Ascending aorta (tissue), 2 donors: ENCODE results near the gene KIF26B. TPM values are rescaled to one million over a fixed set of nuclear protein-coding genes. Genes with fewer than 3 reads are reported as not detected.

Experiments
- DNase-seq, 2 donors: peaks; one replicate each; pipeline ENCODE4 v3.0.0-alpha.2; 2019; ENCODE audit warnings: low spot score in 2 of 2
- H3K27ac ChIP-seq, 2 donors: fragments of 200-600 bp; sonication (generic); one replicate each; pipeline ENCODE4 v1.5.1; 2016 to 2017; ENCODE audit warnings: mild to moderate bottlenecking in 1 of 2
- H3K27me3 ChIP-seq: fragments of 200-600 bp; sonication (generic); one replicate; pipeline ENCODE4 v1.5.1; 2017
- H3K36me3 ChIP-seq, 2 donors: fragments of 200-600 bp; sonication (generic); one replicate each; pipeline ENCODE4 v1.5.1; 2016
- H3K4me1 ChIP-seq, 2 donors: fragments of 200-600 bp; sonication (generic); one replicate each; pipeline ENCODE4 v1.5.1; 2016 to 2017; ENCODE audit warnings: mild to moderate bottlenecking in 1 of 2
- H3K4me3 ChIP-seq, 2 donors: fragments of 200-600 bp; sonication (generic); one replicate each; pipeline ENCODE4 v1.5.1; 2016 to 2017; ENCODE audit warnings: mild to moderate bottlenecking in 1 of 2
- H3K9me3 ChIP-seq, 2 donors: fragments of 200-600 bp; sonication (generic); one replicate each; pipeline ENCODE4 v1.5.1; 2016
- CTCF ChIP-seq, 3 experiments: fragments of 200-600 bp in 2 of 3; fragments of 450-650 bp in 1 of 3; sonication (generic) in 2 of 3; IDR thresholded peaks; one replicate each; pipeline ENCODE4 v1.5.1; 2016 to 2019; ENCODE audit warnings: antibody characterized with exemption in 3 of 3, mild to moderate bottlenecking in 1 of 3, moderate library complexity in 1 of 3
- intact Hi-C: fragments of 100-400 bp; cut with DNase I; formaldehyde crosslinking; loops from one replicate; pipeline ENCODE4 v1.15.1; 2023
- total RNA-seq: library from RNA; depleted of rRNA; stranded (reverse); fragments of >200 nt; gene quantifications from one replicate; pipeline ENCODE4 v1.1.0, GENCODE V29; 2016

The KIF26B gene
- total RNA-seq, 1 donor from 2014 or later, result not detected

DNA sequence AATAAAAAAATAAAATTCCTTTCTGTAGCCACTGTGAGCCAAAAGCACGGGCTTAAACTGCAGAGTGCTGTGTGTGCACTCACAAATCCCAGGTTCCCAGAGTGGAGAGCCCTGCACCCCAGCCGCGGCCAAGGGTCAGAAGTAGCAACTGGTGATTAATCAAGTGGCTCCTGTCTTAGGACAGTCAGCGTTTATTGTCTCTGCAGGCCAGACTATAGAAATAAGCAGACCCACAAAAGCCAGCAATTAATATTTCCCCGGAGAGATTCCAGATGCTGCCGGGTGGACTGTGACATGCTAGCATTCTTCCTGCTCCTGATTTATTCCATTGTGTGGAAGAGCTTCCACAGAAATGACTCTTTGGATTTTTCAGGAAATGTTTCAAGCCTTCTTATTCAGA lies 412.2 kb downstream of the KIF26B start:
- Histone ChIP-seq H3K4me3 (no peak overlapping the region), H3K9me3 (no peaks in the 10 kb centered on the region), H3K27me3 (no peaks in the 10 kb centered on the region), H3K27ac (no peak overlapping the region), H3K36me3 (no peaks in the 10 kb centered on the region), H3K4me1 (no peaks in the 10 kb centered on the region)
- intact Hi-C loops, result no loop called here
- TF ChIP-seq CTCF (IDR thresholded peaks at IDR 0.05), result no peak
- no peak for DNase-seq

GRCh38 chr1:245571815-245572294 lies 417.1 kb downstream of the KIF26B start:
- no peak overlapping the region for H3K27ac ChIP-seq
- no peak overlapping the region for H3K4me3 ChIP-seq
- intact Hi-C loops, result no loop called here
- H3K4me1 ChIP-seq, result no peaks in the 10 kb centered on the region
- TF ChIP-seq CTCF (IDR thresholded peaks at IDR 0.05), result no peak
- H3K9me3 ChIP-seq, result no peaks in the 10 kb centered on the region
- no peak for DNase-seq
- H3K27me3 ChIP-seq, result no peaks in the 10 kb centered on the region
- H3K36me3 ChIP-seq, result no peaks in the 10 kb centered on the region

DNA sequence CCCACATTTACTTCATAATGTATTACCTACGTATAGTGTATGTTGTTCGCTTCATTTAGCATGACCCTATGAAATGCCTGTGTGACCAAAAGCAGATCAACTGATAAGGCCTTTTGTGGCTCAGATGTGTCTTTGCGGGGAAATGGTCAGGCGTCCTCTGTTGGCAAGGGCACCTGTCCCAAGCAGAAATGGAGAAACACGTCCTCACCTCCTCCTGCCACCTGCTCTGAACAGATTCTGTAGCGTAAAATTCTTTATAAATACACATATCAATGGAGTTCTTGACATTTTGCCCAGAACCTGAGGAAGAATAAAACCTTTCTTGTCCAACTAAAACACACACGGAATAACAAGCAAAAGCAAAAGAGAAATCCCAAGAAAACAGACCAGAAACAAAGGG lies 417.9 kb downstream of the KIF26B start:
- Histone ChIP-seq H3K36me3 (no peaks in the 10 kb centered on the region), H3K9me3 (no peaks in the 10 kb centered on the region), H3K27me3 (no peaks in the 10 kb centered on the region), H3K27ac (no peak overlapping the region), H3K4me1 (no peaks in the 10 kb centered on the region), H3K4me3 (no peak overlapping the region)
- intact Hi-C loops, result no loop called here
- no peak for DNase-seq
- no peak for TF ChIP-seq CTCF (IDR thresholded peaks at IDR 0.05)

DNA sequence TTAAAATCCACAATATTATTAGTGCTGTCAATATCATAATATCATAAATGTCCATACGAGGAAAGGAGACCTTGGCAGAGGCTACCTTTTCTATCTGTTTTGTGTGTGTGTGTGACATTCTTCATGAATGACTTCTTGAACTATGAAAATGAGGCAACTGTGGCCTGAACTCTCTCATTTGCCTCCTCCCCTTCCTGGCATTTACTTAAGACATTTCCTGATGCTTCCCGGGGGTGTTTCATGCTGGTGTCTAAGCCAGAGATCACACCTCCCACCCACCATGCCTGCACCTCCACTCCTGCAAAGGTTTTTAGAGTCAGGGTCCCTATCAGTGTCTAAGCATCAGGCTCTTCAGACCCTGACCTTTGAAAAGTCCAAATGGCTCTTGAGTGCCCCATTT lies 420.9 kb downstream of the KIF26B start:
- H3K27ac ChIP-seq, result no peak overlapping the region
- H3K36me3 ChIP-seq, result no peaks in the 10 kb centered on the region
- no peaks in the 10 kb centered on the region for H3K4me1 ChIP-seq
- no peaks in the 10 kb centered on the region for H3K27me3 ChIP-seq
- no peak for DNase-seq
- no peak overlapping the region for H3K4me3 ChIP-seq
- no peaks in the 10 kb centered on the region for H3K9me3 ChIP-seq
- no peak for TF ChIP-seq CTCF (IDR thresholded peaks at IDR 0.05)
- intact Hi-C loops, result no loop called here

DNA sequence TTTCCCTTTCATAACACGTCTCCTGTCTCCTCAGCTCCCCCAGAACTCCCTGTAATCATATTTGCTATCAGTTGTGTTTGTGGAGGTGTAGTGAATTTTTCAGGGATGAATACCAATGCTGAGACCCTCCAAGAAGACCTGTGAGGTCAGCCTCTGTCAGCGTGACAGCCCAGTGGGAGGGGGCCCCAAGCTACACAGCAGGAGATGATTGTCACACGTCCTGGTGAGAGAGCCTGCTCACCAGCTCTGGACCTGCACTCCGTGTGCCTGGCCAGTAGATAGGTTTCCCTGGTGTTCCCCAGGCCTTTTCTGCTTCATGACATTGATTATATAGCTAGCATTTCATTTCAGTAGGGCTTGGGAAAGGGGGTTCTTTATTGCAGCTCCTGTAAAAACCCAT lies 421.5 kb downstream of the KIF26B start:
- no peaks in the 10 kb centered on the region for H3K9me3 ChIP-seq
- H3K4me3 ChIP-seq, result no peak overlapping the region
- H3K4me1 ChIP-seq, result no peaks in the 10 kb centered on the region
- H3K27ac ChIP-seq, result no peak overlapping the region
- no peak for TF ChIP-seq CTCF (IDR thresholded peaks at IDR 0.05)
- intact Hi-C loops, result no loop called here
- H3K27me3 ChIP-seq, result no peaks in the 10 kb centered on the region
- no peaks in the 10 kb centered on the region for H3K36me3 ChIP-seq
- no peak for DNase-seq
